Fibroblast of the conjunctiva (primary cell): ENCODE measurements around the gene MTTP.
A peak's percentile ranks its signal among the peaks of the same experiment; 100 is the strongest.

Experiments used
- DNase-seq: peaks from one replicate; pipeline ENCODE4 v3.0.0-alpha.2; 2010; ENCODE audit warnings: low read depth

Gene MTTP

GRCh38 chr4:99642725-99643489, 68.3 kb downstream of the MTTP start:
- no peak for DNase-seq

- no peak for DNase-seq
These were observed 69.8 kb downstream of the MTTP start for GRCh38 chr4:99644453-99644852.

- no peak for DNase-seq
These were observed 70.4 kb downstream of the MTTP start for GRCh38 chr4:99645036-99645435.

GRCh38 chr4:99645638-99646037, 71.0 kb downstream of the MTTP start:
- no peak for DNase-seq

GRCh38 chr4:99647071-99647470, 72.4 kb downstream of the MTTP start:
- DNase-seq, result no peak

GRCh38 chr4:99648321-99648720, 73.7 kb downstream of the MTTP start:
- DNase-seq, result no peak

- DNase-seq, result no peak
These were observed 74.6 kb downstream of the MTTP start for GRCh38 chr4:99649208-99649607.

- DNase-seq, result no peak
These were observed 75.2 kb downstream of the MTTP start for GRCh38 chr4:99649778-99650177.

GRCh38 chr4:99651016-99651769, 76.6 kb downstream of the MTTP start:
- no peak for DNase-seq

- no peak for DNase-seq
These were observed 77.3 kb downstream of the MTTP start for GRCh38 chr4:99651811-99652485.

GRCh38 chr4:99652596-99653436, 78.2 kb downstream of the MTTP start:
- no peak for DNase-seq

GRCh38 chr4:99653916-99654315, 79.3 kb downstream of the MTTP start:
- DNase-seq, result no peak

- DNase-seq, result no peak
These were observed 79.7 kb downstream of the MTTP start for GRCh38 chr4:99654361-99654761.

- peak; percentile 49 for DNase-seq
These were observed 80.9 kb downstream of the MTTP start for GRCh38 chr4:99655308-99656081.

- no peak for DNase-seq
These were observed 83.2 kb downstream of the MTTP start, which contains the start of gene C4orf54 for GRCh38 chr4:99657798-99658197. Gene C4orf54 (minus strand): TSS chr4:99657828. CDS start chr4:99654648, 3,180 bp downstream.

- DNase-seq, result no peak
These were observed 84.0 kb downstream of the MTTP start for GRCh38 chr4:99658666-99659065.

- DNase-seq, result no peak
These were observed 87.3 kb downstream of the MTTP start for GRCh38 chr4:99661907-99662306.

GRCh38 chr4:99664716-99665115, 90.1 kb downstream of the MTTP start:
- no peak for DNase-seq

- DNase-seq, result no peak
These were observed 91.4 kb downstream of the MTTP start for GRCh38 chr4:99665983-99666382.

- no peak for DNase-seq
These were observed 93.8 kb downstream of the MTTP start for GRCh38 chr4:99668472-99668871.

- DNase-seq, result no peak
These were observed 94.5 kb downstream of the MTTP start for GRCh38 chr4:99669084-99669483.
